ENCODE measurements around the gene C17orf107.

C17orf107 gene

DNA sequence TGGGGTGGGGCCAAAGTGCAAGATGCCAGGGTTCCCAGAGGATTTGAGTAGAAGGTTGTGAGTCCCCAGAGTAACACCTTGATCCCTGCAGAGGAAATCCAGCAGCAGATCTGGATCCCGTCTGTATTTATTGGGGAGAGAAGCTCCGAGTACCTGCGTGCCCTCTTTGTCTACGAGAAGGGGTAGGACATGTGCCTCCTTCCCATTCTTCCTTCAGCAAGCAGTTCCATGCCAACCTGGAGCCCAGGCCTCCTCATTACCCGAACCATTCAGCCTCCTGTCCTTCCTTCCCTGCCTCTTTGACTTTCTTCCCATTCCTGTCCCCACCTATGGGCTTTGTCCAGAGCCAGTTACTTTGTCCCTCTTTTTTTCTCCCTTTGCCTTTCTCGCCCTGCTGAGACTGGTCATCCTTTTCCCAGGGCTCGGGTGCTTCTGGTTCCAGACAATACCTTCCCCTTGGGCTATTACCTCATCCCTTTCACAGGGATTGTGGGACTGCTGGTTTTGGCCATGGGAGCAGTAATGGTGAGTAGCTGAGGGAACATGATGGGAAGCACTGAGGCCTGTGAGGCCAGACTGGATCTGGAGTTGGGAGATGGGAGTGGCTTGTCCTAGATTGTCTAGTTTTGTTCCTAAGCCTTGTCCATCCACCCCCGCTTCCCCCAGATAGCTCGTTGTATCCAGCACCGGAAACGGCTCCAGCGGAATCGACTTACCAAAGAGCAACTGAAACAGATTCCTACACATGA lies 43.6 kb downstream of the C17orf107 start:
- peaks cover 57% of the 10 kb centered on the region for H3K36me3 Mint-ChIP-seq (ENCODE audit: low read depth)
- H3K9me3 Mint-ChIP-seq = no peaks in the 10 kb centered on the region

DNA sequence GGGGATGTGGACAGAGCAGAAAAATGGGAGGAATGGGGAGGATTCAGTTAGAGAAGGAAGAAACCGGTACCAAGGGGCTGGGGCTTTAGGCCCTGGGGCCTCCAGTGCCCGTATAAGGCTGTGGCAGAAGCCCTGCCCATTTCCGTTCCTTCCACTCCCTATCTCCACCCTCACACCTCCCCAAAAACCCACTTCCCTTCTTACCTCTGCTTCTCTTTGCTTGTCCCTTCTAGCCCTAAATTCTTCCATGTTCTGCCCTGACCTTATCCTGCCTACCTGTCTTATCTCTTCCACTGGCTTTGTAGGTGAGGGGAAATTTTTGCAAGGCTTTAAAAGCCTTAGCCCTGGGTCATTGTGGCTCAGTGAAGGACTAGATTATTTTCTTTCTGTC lies 44.8 kb downstream of the C17orf107 start:
- Mint-ChIP-seq H3K4me3 (peak overlapping the region; percentile 53 to 95 (median 68)), H3K9me3 (no peaks in the 10 kb centered on the region), H3K27me3 (ENCODE audit: low read depth) (no peaks in the 10 kb centered on the region), H3K27ac (peak overlapping the region; percentile 73 to 99 (median 89)), H3K4me1 (peaks cover 55% of the 10 kb centered on the region), H3K36me3 (ENCODE audit: low read depth) (peaks cover 57% of the 10 kb centered on the region)
- TF ChIP-seq, protein P1, sequence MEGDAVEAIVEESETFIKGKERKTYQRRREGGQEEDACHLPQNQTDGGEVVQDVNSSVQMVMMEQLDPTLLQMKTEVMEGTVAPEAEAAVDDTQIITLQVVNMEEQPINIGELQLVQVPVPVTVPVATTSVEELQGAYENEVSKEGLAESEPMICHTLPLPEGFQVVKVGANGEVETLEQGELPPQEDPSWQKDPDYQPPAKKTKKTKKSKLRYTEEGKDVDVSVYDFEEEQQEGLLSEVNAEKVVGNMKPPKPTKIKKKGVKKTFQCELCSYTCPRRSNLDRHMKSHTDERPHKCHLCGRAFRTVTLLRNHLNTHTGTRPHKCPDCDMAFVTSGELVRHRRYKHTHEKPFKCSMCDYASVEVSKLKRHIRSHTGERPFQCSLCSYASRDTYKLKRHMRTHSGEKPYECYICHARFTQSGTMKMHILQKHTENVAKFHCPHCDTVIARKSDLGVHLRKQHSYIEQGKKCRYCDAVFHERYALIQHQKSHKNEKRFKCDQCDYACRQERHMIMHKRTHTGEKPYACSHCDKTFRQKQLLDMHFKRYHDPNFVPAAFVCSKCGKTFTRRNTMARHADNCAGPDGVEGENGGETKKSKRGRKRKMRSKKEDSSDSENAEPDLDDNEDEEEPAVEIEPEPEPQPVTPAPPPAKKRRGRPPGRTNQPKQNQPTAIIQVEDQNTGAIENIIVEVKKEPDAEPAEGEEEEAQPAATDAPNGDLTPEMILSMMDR (IDR thresholded peaks at IDR 0.05; ENCODE audit: unreplicated experiment in 3 of 3) = no peak

More for the DNA sequence above, 43.6 kb downstream of the C17orf107 start:
- TF ChIP-seq, protein P1 (IDR thresholded peaks at IDR 0.05; ENCODE audit: unreplicated experiment in 3 of 3) = no peak
- Mint-ChIP-seq H3K27me3 (ENCODE audit: low read depth) (no peaks in the 10 kb centered on the region), H3K27ac (peak overlapping the region; percentile 38 to 73 (median 49)), H3K4me1 (peaks cover 65% of the 10 kb centered on the region), H3K4me3 (peak overlapping the region; percentile 91 to 98 (median 93))

DNA sequence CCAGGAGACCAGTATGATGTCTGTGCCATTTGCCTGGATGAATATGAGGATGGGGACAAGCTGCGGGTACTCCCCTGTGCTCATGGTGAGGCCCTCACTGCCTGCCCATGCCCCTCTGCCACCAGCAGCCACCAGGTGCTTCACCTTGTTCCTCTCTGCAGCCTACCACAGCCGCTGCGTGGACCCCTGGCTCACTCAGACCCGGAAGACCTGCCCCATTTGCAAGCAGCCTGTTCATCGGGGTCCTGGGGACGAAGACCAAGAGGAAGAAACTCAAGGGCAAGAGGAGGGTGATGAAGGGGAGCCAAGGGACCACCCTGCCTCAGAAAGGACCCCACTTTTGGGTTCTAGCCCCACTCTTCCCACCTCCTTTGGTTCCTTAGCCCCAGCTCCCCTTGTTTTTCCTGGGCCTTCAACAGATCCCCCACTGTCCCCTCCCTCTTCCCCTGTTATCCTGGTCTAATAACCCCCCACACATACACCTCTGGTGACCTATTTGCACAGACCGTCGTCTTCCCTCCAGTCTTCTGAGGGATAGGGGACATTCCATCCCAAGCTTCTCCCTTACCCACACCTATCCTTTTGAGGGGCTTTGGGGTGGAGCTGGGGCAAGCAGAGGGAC lies 45.3 kb downstream of the C17orf107 start:
- H3K27me3 Mint-ChIP-seq (ENCODE audit: low read depth) = no peaks in the 10 kb centered on the region
- H3K4me3 Mint-ChIP-seq = peak overlapping the region; percentile 53 to 95 (median 68)
- peak overlapping the region; percentile 80 to 99 (median 89) for H3K27ac Mint-ChIP-seq
- H3K9me3 Mint-ChIP-seq = no peaks in the 10 kb centered on the region
- TF ChIP-seq, protein P1 (IDR thresholded peaks at IDR 0.05; ENCODE audit: unreplicated experiment in 3 of 3) = no peak
- peaks cover 57% of the 10 kb centered on the region for H3K36me3 Mint-ChIP-seq (ENCODE audit: low read depth)
- H3K4me1 Mint-ChIP-seq = peaks cover 52% of the 10 kb centered on the region

DNA sequence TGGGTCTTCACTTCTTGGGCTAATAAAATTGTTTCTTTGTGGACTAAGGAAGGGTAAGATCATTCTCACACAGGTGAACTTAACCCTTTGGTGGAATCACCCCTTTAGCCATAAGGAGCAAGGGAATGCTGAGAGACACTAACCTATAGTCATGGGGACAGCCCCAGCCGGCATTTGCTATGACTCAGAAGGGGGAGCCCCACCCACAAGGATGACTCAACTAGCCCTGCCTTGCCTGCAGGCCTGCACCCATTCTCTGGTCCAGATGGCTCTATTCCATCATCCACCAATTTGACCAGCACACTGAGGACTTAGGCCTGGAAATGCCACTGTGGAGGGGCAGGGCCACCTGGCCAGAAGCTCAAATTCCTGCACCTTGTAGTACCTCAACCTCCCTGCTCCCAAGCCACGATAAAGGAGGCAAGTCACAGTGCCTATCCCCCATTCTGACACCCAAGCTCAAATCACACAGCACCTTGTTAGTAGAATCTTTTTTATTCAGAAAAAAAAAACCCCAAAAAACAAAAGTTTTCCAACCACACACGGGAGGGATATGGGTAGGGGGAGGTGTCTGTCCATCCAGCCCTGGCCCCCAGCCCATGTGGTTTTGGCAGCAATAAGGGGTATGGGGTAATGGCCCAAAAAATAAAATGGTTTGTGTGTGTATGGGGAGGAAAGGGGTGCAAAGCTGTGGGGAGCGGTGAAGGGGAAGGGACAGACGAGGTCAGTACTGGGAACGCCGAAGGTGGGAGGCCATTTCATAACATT lies 46.0 kb downstream of the C17orf107 start:
- H3K9me3 Mint-ChIP-seq = no peaks in the 10 kb centered on the region
- no peaks in the 10 kb centered on the region for H3K27me3 Mint-ChIP-seq (ENCODE audit: low read depth)
- TF ChIP-seq, protein P1 (IDR thresholded peaks at IDR 0.05; ENCODE audit: unreplicated experiment in 3 of 3) = no peak
- peaks cover 47% of the 10 kb centered on the region for H3K4me1 Mint-ChIP-seq
- H3K36me3 Mint-ChIP-seq (ENCODE audit: low read depth) = peaks cover 53% of the 10 kb centered on the region
- H3K27ac Mint-ChIP-seq = peak overlapping the region; percentile 80 to 99 (median 89)
- H3K4me3 Mint-ChIP-seq = peak overlapping the region; percentile 95 to 98 (median 96)

DNA sequence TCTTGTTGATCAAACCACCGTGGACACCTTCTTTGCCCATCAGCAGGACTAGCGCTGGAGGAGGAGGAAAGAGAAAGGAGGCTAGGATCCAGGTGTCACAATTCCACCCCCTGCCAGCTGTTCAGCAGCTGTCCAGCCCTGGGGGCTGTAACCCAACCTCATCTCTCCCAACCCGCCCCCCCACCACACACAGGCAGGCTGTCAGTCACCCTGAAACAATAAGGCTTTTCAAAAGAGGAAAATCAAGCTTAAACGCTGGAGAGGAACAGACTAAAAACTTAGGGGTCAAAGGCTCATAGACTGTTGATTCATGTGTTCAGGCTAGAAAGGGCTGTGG lies 46.6 kb downstream of the C17orf107 start:
- H3K4me3 Mint-ChIP-seq = peak overlapping the region; percentile 95 to 98 (median 96)
- TF ChIP-seq, protein P1 (IDR thresholded peaks at IDR 0.05; ENCODE audit: unreplicated experiment in 3 of 3) = no peak
- H3K27me3 Mint-ChIP-seq (ENCODE audit: low read depth) = no peaks in the 10 kb centered on the region
- H3K27ac Mint-ChIP-seq = peak overlapping the region; percentile 87 to 99 (median 89)
- peaks cover 49% of the 10 kb centered on the region for H3K4me1 Mint-ChIP-seq
- H3K9me3 Mint-ChIP-seq = no peaks in the 10 kb centered on the region
- H3K36me3 Mint-ChIP-seq (ENCODE audit: low read depth) = peaks cover 53% of the 10 kb centered on the region

Data from nephron (organoid).